GM12878 (cell line): ENCODE data around the gene CADM2. TPM values are rescaled to one million over a fixed set of nuclear protein-coding genes. Genes with fewer than 3 reads are reported as not detected.

Experiments used
- ATAC-seq: fragments of 200-7000 bp; cut with Tn5 transposase; 3 replicates; pipeline ENCODE4 v1.9.1; 2020; ENCODE audit warnings: mild to moderate bottlenecking, moderate library complexity
- BruUV-seq: library from RNA; stranded (reverse); fragments of 400-500 nt; replicated peaks from 2 replicates; lab custom pipeline; 2021; lab: Mats Ljungman, UMichigan
- CTCF ChIA-PET: fragments of 300-600 bp; sonication (Branson Sonifier 250); formaldehyde crosslinking; extraction: SDS; loops from one replicate; lab custom pipeline; 2021; ENCODE audit warnings: inconsistent platforms; lab: Yijun Ruan, JAX
- POLR2A ChIA-PET: fragments of 350-600 bp; formaldehyde crosslinking; extraction: SDS; loops from one replicate; lab custom pipeline; 2021; ENCODE audit warnings: inconsistent platforms; lab: Charles Lee
- RAD21 ChIA-PET: fragments of 300-600 bp; sonication (Branson Sonifier 250); formaldehyde crosslinking; loops from one replicate; lab custom pipeline; 2023; ENCODE audit warnings: antibody characterized with exemption; ENCODE audit not compliant: unreplicated experiment; lab: Charles Lee
- SMC1A ChIA-PET: fragments of 300-600 bp; sonication (Branson Sonifier 250); formaldehyde crosslinking; loops from one replicate; lab custom pipeline; 2023; ENCODE audit not compliant: unreplicated experiment, uncharacterized antibody; lab: Charles Lee
- DNase-seq: peaks from one replicate; pipeline ENCODE4 v3.0.0-alpha.2; 2011; ENCODE audit warnings: low read depth, low spot score
- FAIRE-seq: peaks from 3 replicates; lab custom pipeline; 2011; peaks lifted over from hg19 to GRCh38; lab: Jason Lieb, UNC
- H2AFZ ChIP-seq: 2 replicates; pipeline ENCODE4 v1.6.0; 2011; ENCODE audit warnings: low read depth, low read length, control low read depth; ENCODE audit not compliant: control insufficient read depth
- H3K27ac ChIP-seq: 2 replicates; pipeline ENCODE4 v1.5.1; 2011; ENCODE audit warnings: control low read depth; ENCODE audit not compliant: control insufficient read depth, insufficient read depth
- H3K27me3 ChIP-seq, 2 experiments: replicated peaks in 1 of 2; 2 replicates each; pipeline versions ENCODE4 v1.6.0 to v1.6.1; 2011; ENCODE audit warnings: low read length in 1 of 2; ENCODE audit not compliant: control insufficient read depth in 2 of 2, insufficient read depth in 2 of 2
- H3K36me3 ChIP-seq, 2 experiments: 2 replicates each; pipeline ENCODE4 v1.5.1; 2011; ENCODE audit warnings: low read length in 1 of 2; ENCODE audit not compliant: control insufficient read depth in 2 of 2, insufficient read depth in 2 of 2
- H3K4me1 ChIP-seq: 2 replicates; pipeline ENCODE4 v1.6.1; 2011; ENCODE audit warnings: mild to moderate bottlenecking, low read length, moderate library complexity, mixed read lengths; ENCODE audit not compliant: control insufficient read depth, insufficient read depth
- H3K4me2 ChIP-seq: 2 replicates; pipeline ENCODE4 v1.6.0; 2011; ENCODE audit warnings: control low read depth; ENCODE audit not compliant: control insufficient read depth, insufficient read depth
- H3K4me3 ChIP-seq: fragments of 200-600 bp; sonication (generic); 2 replicates; pipeline ENCODE4 v1.5.1; 2016
- H3K79me2 ChIP-seq: 2 replicates; pipeline ENCODE4 v1.6.0; 2011; ENCODE audit warnings: low read length; ENCODE audit not compliant: control insufficient read depth, insufficient read depth
- H3K9ac ChIP-seq: 2 replicates; pipeline ENCODE4 v1.8.0; 2011; ENCODE audit warnings: low read length, control low read depth, mixed read lengths; ENCODE audit not compliant: control insufficient read depth, insufficient read depth
- H3K9me3 ChIP-seq: replicated peaks from 3 replicates; pipeline ENCODE4 v1.5.1; 2011; ENCODE audit warnings: mild to moderate bottlenecking, low read length; ENCODE audit not compliant: control insufficient read depth, insufficient read depth
- H4K20me1 ChIP-seq: 2 replicates; pipeline ENCODE4 v1.6.0; 2011; ENCODE audit not compliant: control insufficient read depth, insufficient read depth
- ASH2L ChIP-seq: fragments of 300-600, 200-600 bp; sonication (generic); IDR thresholded peaks from 2 replicates; pipeline ENCODE4 v1.6.1; 2017; ENCODE audit warnings: low read depth, mild to moderate bottlenecking, borderline replicate concordance
- CBX3 ChIP-seq: fragments of 200-600 bp; sonication (generic); IDR thresholded peaks from 2 replicates; pipeline ENCODE4 v1.6.1; 2016; ENCODE audit warnings: low read depth, borderline replicate concordance
- HDAC2 ChIP-seq: fragments of 200-600 bp; sonication (generic); IDR thresholded peaks from 2 replicates; pipeline ENCODE4 v1.6.1; 2017
- JUND ChIP-seq: IDR thresholded peaks from 2 replicates; pipeline ENCODE4 v1.6.1; 2012; ENCODE audit warnings: low read depth, mild to moderate bottlenecking, low read length, improper control_type of control experiment, moderate library complexity
- KLF5 ChIP-seq: fragments of 450-650 bp; IDR thresholded peaks from 2 replicates; pipeline ENCODE4 v1.6.1; 2014; ENCODE audit warnings: mild to moderate bottlenecking; ENCODE audit not compliant: partially characterized antibody
- PAX5 ChIP-seq: IDR thresholded peaks from 2 replicates; pipeline ENCODE4 v1.6.1; 2011; ENCODE audit warnings: low read depth, low read length, borderline replicate concordance
- PML ChIP-seq: IDR thresholded peaks from 2 replicates; pipeline ENCODE4 v1.6.1; 2012; ENCODE audit warnings: low read length, inconsistent platforms
- SPI1 ChIP-seq: IDR thresholded peaks from 2 replicates; pipeline ENCODE4 v1.6.1; 2011; ENCODE audit warnings: low read depth, mild to moderate bottlenecking, low read length, moderate library complexity, borderline replicate concordance; ENCODE audit not compliant: insufficient read depth
- STAT1 ChIP-seq: fragments of 450-650 bp; conservative IDR thresholded peaks from 2 replicates; pipeline ENCODE4 v1.6.1; 2014; ENCODE audit warnings: antibody characterized with exemption, mild to moderate bottlenecking
- STAT3 ChIP-seq: IDR thresholded peaks from 2 replicates; pipeline ENCODE4 v1.6.1; 2011; ENCODE audit warnings: low read depth, low read length, improper control_type of control experiment
- TCF3 ChIP-seq: IDR thresholded peaks from 2 replicates; pipeline ENCODE4 v1.6.1; 2012; ENCODE audit warnings: low read depth, mild to moderate bottlenecking, low read length, borderline replicate concordance; ENCODE audit not compliant: insufficient read depth
- ZNF274 ChIP-seq: IDR thresholded peaks from one replicate; pipeline ENCODE4 v1.8.0; 2011; ENCODE audit not compliant: insufficient read length, insufficient read depth
- WGBS: methylation state at CpG from one replicate; pipeline ENCODE4 v1.1.6; 2016; ENCODE audit warnings: low lambda C conversion rate; ENCODE audit not compliant: insufficient replicate concordance, insufficient coverage; ENCODE audit errors: missing lambda C conversion rate; 5-methylcytosine and 5-hydroxymethylcytosine counted together
- in situ Hi-C: fragments of 300-500 bp; cut with MboI; formaldehyde crosslinking; loops from 9 replicates; pipeline ENCODE4 v1.14.3; 2018; ENCODE audit warnings: mixed read lengths
- intact Hi-C: fragments of 100-400 bp; cut with micrococcal nuclease; formaldehyde crosslinking; loops from one replicate; pipeline ENCODE4 v1.14.2; 2022; ENCODE audit not compliant: unreplicated experiment
- polyA plus RNA-seq, 11 experiments: library from polyadenylated mRNA; depleted of rRNA in 4 of 11; unstranded in 6 of 11; stranded (reverse) in 5 of 11; fragments of >200 nt; fragmentation: Nextera tagmentation in 4 of 11; fragmentation: Illumina TruSeq in 1 of 11; extraction: Ambion mirVana in 4 of 11; extraction: Trizol in 1 of 11; gene quantifications; 1 replicate in 1 of 11; 2 replicates in 10 of 11; pipeline versions ENCODE4 v1.2.1 to v1.2.3, GENCODE V29; 2011 to 2016; ENCODE audit warnings: inconsistent platforms in 2 of 11, missing spikeins in 2 of 11, low read depth in 1 of 11
- total RNA-seq, 4 experiments: library from RNA; depleted of rRNA in 3 of 4; stranded (reverse); fragments of >200 nt in 3 of 4; fragmentation: Illumina TruSeq in 1 of 4; extraction: Trizol in 1 of 4; gene quantifications; 2 replicates each; pipeline versions ENCODE4 v1.2.1 to v1.2.3, GENCODE V29; 2013 to 2021
- TF ChIP-seq, protein P1 (sequence below): fragments of 150-350 bp; IDR thresholded peaks from 2 replicates; pipeline ENCODE4 v1.6.1; 2014; ENCODE audit warnings: mild to moderate bottlenecking, low read depth, low read length
- TF ChIP-seq, protein P2 (sequence below): fragments of 450-650 bp; IDR thresholded peaks from 2 replicates; pipeline ENCODE4 v1.6.1; 2018; ENCODE audit warnings: mild to moderate bottlenecking, low read depth, moderate library complexity; ENCODE audit not compliant: partially characterized antibody

CADM2 gene
- total and polyA plus RNA-seq, 10 of the 15 experiments (the other 5 are each of a cell fraction or from before 2014, with no cell fraction given) = 0.13 TPM; not detected in 9

DNA sequence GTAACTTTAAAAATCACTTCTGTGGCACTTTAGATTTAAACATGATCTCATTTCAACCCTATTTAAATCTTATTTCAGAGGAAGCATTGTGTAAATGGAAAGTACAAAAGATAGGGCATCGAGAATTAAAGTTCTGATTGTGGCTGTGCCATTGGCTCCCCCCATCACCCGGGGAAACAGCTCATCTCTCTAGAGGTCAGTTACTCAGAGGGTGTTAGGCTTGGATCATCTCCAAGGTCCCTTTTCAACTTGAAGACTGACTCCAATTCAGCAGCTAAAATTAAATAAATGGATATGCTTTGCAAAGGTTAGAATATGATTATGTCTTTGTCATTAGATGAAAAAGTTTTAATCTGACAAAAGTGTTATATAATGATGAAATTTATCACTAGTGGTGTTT lies 20.1 kb downstream of the CADM2 start:
- H3K27ac ChIP-seq = no peak overlapping the region
- BruUV-seq = no TSS peak
- DNase-seq (no peak), ATAC-seq (no peak), FAIRE-seq (no peak)
- ChIA-PET POLR2A (no interaction called here), SMC1A (no interaction called here), CTCF (no interaction called here), RAD21 (no interaction called here)
- 8% methylated on average over 2 of the region's 2 CpGs for WGBS
- H3K9me3 ChIP-seq = no peaks in the 10 kb centered on the region
- H3K4me2 ChIP-seq = no peak overlapping the region
- no peak overlapping the region for H2AFZ ChIP-seq
- in situ Hi-C loops = no loop called here
- no peaks in the 10 kb centered on the region for H3K27me3 ChIP-seq
- H3K36me3 ChIP-seq = no peaks in the 10 kb centered on the region
- no peaks in the 10 kb centered on the region for H3K79me2 ChIP-seq
- intact Hi-C loops = loop anchor here (10.0 kb wide), 1 partner anchor 376 kb away; no protein-coding TSS in a partner anchor
- H3K4me3 ChIP-seq = no peak overlapping the region
- TF ChIP-seq STAT3 (no peak), PAX5 (no peak), KLF5 (no peak), ZNF274 (no peak), CBX3 (no peak)
- TF ChIP-seq, protein P1, sequence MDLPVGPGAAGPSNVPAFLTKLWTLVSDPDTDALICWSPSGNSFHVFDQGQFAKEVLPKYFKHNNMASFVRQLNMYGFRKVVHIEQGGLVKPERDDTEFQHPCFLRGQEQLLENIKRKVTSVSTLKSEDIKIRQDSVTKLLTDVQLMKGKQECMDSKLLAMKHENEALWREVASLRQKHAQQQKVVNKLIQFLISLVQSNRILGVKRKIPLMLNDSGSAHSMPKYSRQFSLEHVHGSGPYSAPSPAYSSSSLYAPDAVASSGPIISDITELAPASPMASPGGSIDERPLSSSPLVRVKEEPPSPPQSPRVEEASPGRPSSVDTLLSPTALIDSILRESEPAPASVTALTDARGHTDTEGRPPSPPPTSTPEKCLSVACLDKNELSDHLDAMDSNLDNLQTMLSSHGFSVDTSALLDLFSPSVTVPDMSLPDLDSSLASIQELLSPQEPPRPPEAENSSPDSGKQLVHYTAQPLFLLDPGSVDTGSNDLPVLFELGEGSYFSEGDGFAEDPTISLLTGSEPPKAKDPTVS = no peak
- no peak overlapping the region for H3K9ac ChIP-seq
- no peaks in the 10 kb centered on the region for H4K20me1 ChIP-seq
- H3K4me1 ChIP-seq = no peaks in the 10 kb centered on the region

DNA sequence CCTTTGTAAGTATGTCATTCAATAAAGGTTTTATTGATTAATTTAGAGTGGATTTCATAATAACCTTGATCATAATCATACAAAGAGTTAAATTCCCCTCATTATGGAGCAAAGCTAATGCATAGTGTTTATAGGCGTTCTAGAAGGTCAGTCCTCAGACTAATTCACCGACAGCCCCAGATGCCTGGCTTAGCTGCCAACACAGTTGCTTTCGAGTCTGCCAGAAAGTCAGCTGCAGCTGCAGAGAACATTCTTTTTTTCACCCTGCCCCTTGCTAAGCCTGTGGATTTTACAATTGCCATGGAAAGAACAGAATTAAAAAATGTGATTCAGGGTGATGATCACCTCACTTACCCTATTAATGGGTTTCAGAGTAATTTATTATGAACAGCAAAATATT lies 21.2 kb downstream of the CADM2 start:
- ATAC-seq = no peak
- WGBS = 7% methylated on average over 3 of the region's 3 CpGs
- no peak overlapping the region for H3K27ac ChIP-seq
- BruUV-seq = no TSS peak
- H3K27me3 ChIP-seq = no peaks in the 10 kb centered on the region
- RAD21 ChIA-PET = no interaction called here
- H3K4me2 ChIP-seq = no peak overlapping the region
- no peaks in the 10 kb centered on the region for H4K20me1 ChIP-seq
- no peak for FAIRE-seq
- in situ Hi-C loops = no loop called here
- no peaks in the 10 kb centered on the region for H3K9me3 ChIP-seq
- SMC1A ChIA-PET = interaction anchor here (0.6 kb wide), 1 partner anchor 198 kb away, joined by 4 read pairs; no protein-coding TSS in a partner anchor
- H3K36me3 ChIP-seq = no peaks in the 10 kb centered on the region
- intact Hi-C loops = no loop called here
- H3K4me3 ChIP-seq = no peak overlapping the region
- H3K9ac ChIP-seq = no peak overlapping the region
- H3K4me1 ChIP-seq = no peaks in the 10 kb centered on the region
- H2AFZ ChIP-seq = no peak overlapping the region
- DNase-seq = no peak
- POLR2A ChIA-PET = no interaction called here
- no peaks in the 10 kb centered on the region for H3K79me2 ChIP-seq
- CTCF ChIA-PET = no interaction called here
- TF ChIP-seq SPI1 (no peak), STAT1 (no peak), PML (no peak), HDAC2 (no peak), JUND (no peak), ASH2L (no peak), TCF3 (no peak)
- TF ChIP-seq, protein P2, sequence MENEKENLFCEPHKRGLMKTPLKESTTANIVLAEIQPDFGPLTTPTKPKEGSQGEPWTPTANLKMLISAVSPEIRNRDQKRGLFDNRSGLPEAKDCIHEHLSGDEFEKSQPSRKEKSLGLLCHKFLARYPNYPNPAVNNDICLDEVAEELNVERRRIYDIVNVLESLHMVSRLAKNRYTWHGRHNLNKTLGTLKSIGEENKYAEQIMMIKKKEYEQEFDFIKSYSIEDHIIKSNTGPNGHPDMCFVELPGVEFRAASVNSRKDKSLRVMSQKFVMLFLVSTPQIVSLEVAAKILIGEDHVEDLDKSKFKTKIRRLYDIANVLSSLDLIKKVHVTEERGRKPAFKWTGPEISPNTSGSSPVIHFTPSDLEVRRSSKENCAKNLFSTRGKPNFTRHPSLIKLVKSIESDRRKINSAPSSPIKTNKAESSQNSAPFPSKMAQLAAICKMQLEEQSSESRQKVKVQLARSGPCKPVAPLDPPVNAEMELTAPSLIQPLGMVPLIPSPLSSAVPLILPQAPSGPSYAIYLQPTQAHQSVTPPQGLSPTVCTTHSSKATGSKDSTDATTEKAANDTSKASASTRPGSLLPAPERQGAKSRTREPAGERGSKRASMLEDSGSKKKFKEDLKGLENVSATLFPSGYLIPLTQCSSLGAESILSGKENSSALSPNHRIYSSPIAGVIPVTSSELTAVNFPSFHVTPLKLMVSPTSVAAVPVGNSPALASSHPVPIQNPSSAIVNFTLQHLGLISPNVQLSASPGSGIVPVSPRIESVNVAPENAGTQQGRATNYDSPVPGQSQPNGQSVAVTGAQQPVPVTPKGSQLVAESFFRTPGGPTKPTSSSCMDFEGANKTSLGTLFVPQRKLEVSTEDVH = no peak
